Karpas-422 (cell line): ENCODE data around the gene RPA1. TPM values are rescaled to one million over a fixed set of nuclear protein-coding genes. Genes with fewer than 3 reads are reported as not detected.

Experiments
- DNase-seq: peaks from one replicate; pipeline ENCODE4 v3.0.0-alpha.2; 2015
- H2AFZ ChIP-seq: fragments of 200-600 bp; sonication (generic); 2 replicates; pipeline ENCODE4 v1.6.1; 2014; ENCODE audit warnings: antibody characterized with exemption, low read length, mixed read lengths
- H3K27ac ChIP-seq: fragments of 200-600 bp; sonication (generic); 2 replicates; pipeline ENCODE4 v1.5.1; 2014; ENCODE audit warnings: mild to moderate bottlenecking, low read length, moderate library complexity
- H3K27me3 ChIP-seq: fragments of 200-600 bp; sonication (generic); 2 replicates; pipeline ENCODE4 v1.6.1; 2014; ENCODE audit warnings: low read length, mixed read lengths
- H3K36me3 ChIP-seq: fragments of 200-600 bp; sonication (generic); 2 replicates; pipeline ENCODE4 v1.6.1; 2014; ENCODE audit warnings: low read length, mixed read lengths; ENCODE audit not compliant: insufficient read depth
- H3K4me1 ChIP-seq: fragments of 200-600 bp; sonication (generic); 2 replicates; pipeline ENCODE4 v1.6.1; 2014; ENCODE audit warnings: mild to moderate bottlenecking, low read length, mixed read lengths
- H3K4me2 ChIP-seq: fragments of 200-600 bp; sonication (generic); 2 replicates; pipeline ENCODE4 v1.6.1; 2014; ENCODE audit warnings: low read length, low read depth, mild to moderate bottlenecking; ENCODE audit not compliant: poor library complexity, severe bottlenecking
- H3K4me3 ChIP-seq: fragments of 200-600 bp; sonication (generic); 2 replicates; pipeline ENCODE4 v1.5.1; 2014; ENCODE audit warnings: mild to moderate bottlenecking, antibody characterized with exemption, low read length, mixed read lengths
- H3K79me2 ChIP-seq: fragments of 200-600 bp; sonication (generic); 2 replicates; pipeline ENCODE4 v1.6.1; 2014; ENCODE audit warnings: mild to moderate bottlenecking, low read length, mixed read lengths
- H3K9ac ChIP-seq: fragments of 200-600 bp; sonication (generic); 2 replicates; pipeline ENCODE4 v1.6.0; 2014; ENCODE audit warnings: low read length
- H3K9me2 ChIP-seq: fragments of 200-600 bp; sonication (generic), shearing (Covaris generic); replicated peaks from 2 replicates; pipeline ENCODE4 v1.6.0; 2014; ENCODE audit warnings: mild to moderate bottlenecking, low read length, moderate library complexity; ENCODE audit not compliant: insufficient read depth
- H3K9me3 ChIP-seq: fragments of 300-700, 200-600 bp; sonication (generic); 2 replicates; pipeline ENCODE4 v1.6.1; 2014; ENCODE audit warnings: low read length, mixed read lengths
- H4K20me1 ChIP-seq: fragments of 200-600 bp; sonication (generic); 2 replicates; pipeline ENCODE4 v1.6.1; 2014; ENCODE audit warnings: mild to moderate bottlenecking, antibody characterized with exemption, low read length, low read depth; ENCODE audit not compliant: insufficient read depth
- total RNA-seq: library from RNA; depleted of rRNA; stranded (reverse); fragments of >200 nt; shearing (Covaris generic); gene quantifications from 2 replicates; pipeline ENCODE4 v1.2.3, GENCODE V29; 2014; ENCODE audit warnings: low replicate concordance

Gene RPA1
- total RNA-seq, 1 experiment from 2014 or later, result 40.4 TPM

- Histone ChIP-seq H3K27me3 (no peaks in the 10 kb centered on the region), H3K79me2 (no peaks in the 10 kb centered on the region), H3K27ac (no peak overlapping the region), H3K9ac (peak overlapping the region; percentile 59), H3K4me1 (peaks cover 50% of the 10 kb centered on the region), H3K4me2 (peak overlapping the region; percentile 78), H3K9me3 (no peaks in the 10 kb centered on the region), H3K9me2 (no peaks in the 10 kb centered on the region), H4K20me1 (no peaks in the 10 kb centered on the region), H3K4me3 (peak overlapping the region; percentile 62), H2AFZ (peak overlapping the region; percentile 61; the same call in 1 of the 2 replicates), H3K36me3 (no peaks in the 10 kb centered on the region)
- peak; percentile 87 for DNase-seq
Measured at GRCh38 chr17:1908699-1909309, 79.0 kb downstream of the RPA1 start.

- no peaks in the 10 kb centered on the region for H3K9me3 ChIP-seq
- H3K79me2 ChIP-seq, result no peaks in the 10 kb centered on the region
- peak overlapping the region; percentile 78 for H3K4me2 ChIP-seq
- H3K36me3 ChIP-seq, result no peaks in the 10 kb centered on the region
- peaks cover 38% of the 10 kb centered on the region for H3K4me1 ChIP-seq
- H3K27ac ChIP-seq, result no peak overlapping the region
- no peak overlapping the region for H3K9ac ChIP-seq
- no peaks in the 10 kb centered on the region for H3K27me3 ChIP-seq
- H2AFZ ChIP-seq, result no peak overlapping the region
- no peaks in the 10 kb centered on the region for H3K9me2 ChIP-seq
- no peak for DNase-seq
- H3K4me3 ChIP-seq, result no peak overlapping the region
- no peaks in the 10 kb centered on the region for H4K20me1 ChIP-seq
Measured at GRCh38 chr17:1909985-1910384, 80.2 kb downstream of the RPA1 start.

DNA sequence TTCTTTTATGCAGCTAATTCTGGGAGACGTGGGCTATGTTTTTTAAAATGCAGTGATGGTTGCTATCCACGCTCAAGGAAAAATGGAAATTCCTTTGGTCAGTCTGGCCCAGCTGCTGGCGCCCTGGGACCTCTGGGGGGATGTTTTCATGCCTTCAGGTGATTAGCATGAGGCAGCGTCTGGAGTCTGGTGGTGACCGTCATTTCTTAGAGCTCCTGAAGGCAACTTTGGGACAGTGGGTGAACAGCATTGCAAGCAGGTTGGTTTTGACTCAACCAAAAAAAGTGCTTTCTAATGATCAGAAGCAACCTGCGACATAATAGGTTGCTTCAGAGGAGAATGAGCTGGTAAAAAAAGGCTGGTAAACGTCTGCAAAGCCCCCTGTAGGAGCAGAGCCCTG lies 82.3 kb downstream of the RPA1 start:
- H3K9me3 ChIP-seq, result no peaks in the 10 kb centered on the region
- no peak overlapping the region for H3K4me3 ChIP-seq
- H2AFZ ChIP-seq, result no peak overlapping the region
- H3K4me1 ChIP-seq, result peaks cover 40% of the 10 kb centered on the region
- H3K36me3 ChIP-seq, result no peaks in the 10 kb centered on the region
- DNase-seq, result no peak
- no peaks in the 10 kb centered on the region for H3K79me2 ChIP-seq
- no peak overlapping the region for H3K4me2 ChIP-seq
- no peaks in the 10 kb centered on the region for H3K27me3 ChIP-seq
- H3K27ac ChIP-seq, result no peak overlapping the region
- no peaks in the 10 kb centered on the region for H3K9me2 ChIP-seq
- H3K9ac ChIP-seq, result no peak overlapping the region
- no peaks in the 10 kb centered on the region for H4K20me1 ChIP-seq

GRCh38 chr17:1913702-1914101 lies 83.9 kb downstream of the RPA1 start:
- Histone ChIP-seq H3K4me2 (no peak overlapping the region), H3K9ac (no peak overlapping the region), H3K4me3 (no peak overlapping the region), H3K27me3 (no peaks in the 10 kb centered on the region), H2AFZ (no peak overlapping the region), H3K9me3 (no peaks in the 10 kb centered on the region), H3K27ac (no peak overlapping the region), H3K9me2 (no peaks in the 10 kb centered on the region), H3K4me1 (peaks cover 27% of the 10 kb centered on the region), H3K36me3 (no peaks in the 10 kb centered on the region), H4K20me1 (no peaks in the 10 kb centered on the region), H3K79me2 (no peaks in the 10 kb centered on the region)
- DNase-seq, result no peak

DNA sequence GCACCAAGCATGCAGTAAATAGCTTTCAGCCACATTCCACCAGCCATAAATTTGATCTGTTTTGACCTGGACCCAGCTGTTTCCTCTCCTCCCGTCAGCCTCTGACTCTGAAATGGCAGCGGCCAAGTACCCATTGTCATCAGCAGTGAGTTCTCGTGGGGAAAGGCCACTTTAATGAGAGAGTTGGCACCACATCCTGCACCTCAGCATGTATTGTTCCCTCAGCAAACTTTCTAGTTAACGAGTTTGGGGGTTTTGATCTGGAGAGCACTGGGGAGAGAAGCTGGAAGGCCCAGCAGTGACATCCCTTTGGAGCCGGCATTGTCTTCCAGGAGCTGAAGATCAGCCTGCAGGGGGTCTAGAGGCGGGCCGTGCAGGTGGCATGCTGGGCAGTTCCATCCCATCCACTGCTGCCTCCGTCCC lies 84.9 kb downstream of the RPA1 start:
- peaks cover 18% of the 10 kb centered on the region for H3K4me1 ChIP-seq
- no peaks in the 10 kb centered on the region for H3K9me3 ChIP-seq
- H4K20me1 ChIP-seq, result no peaks in the 10 kb centered on the region
- H3K9me2 ChIP-seq, result no peaks in the 10 kb centered on the region
- no peaks in the 10 kb centered on the region for H3K79me2 ChIP-seq
- no peak overlapping the region for H3K4me2 ChIP-seq
- H3K27ac ChIP-seq, result no peak overlapping the region
- no peak overlapping the region for H3K9ac ChIP-seq
- H2AFZ ChIP-seq, result no peak overlapping the region
- no peaks in the 10 kb centered on the region for H3K36me3 ChIP-seq
- DNase-seq, result no peak
- H3K27me3 ChIP-seq, result no peaks in the 10 kb centered on the region
- no peak overlapping the region for H3K4me3 ChIP-seq

DNA sequence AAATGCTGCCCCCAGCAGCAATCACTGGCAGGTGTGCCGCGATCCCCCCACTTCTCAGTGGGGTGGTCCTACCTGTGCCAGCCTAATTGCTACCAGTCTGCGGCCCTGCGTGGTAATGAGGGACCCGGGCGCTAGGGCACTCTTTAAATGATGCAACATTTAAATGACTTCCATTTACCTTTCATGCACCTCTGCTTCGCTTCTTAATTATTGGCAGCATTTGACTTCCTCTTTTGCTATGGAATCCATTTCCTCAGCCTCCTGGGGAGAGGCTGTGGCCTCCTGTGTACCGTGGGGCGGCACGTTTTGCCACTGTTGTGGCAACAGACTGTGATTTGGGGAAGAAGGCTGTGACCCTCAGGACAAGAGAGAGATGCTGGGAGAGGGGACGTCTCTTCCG lies 86.1 kb downstream of the RPA1 start:
- H3K9me2 ChIP-seq, result no peaks in the 10 kb centered on the region
- peak overlapping the region; percentile 38; the same call in 1 of the 2 replicates for H3K4me3 ChIP-seq
- DNase-seq, result peak; percentile 88
- peak overlapping the region; percentile 85 for H2AFZ ChIP-seq
- H3K4me2 ChIP-seq, result peak overlapping the region; percentile 54
- H3K27me3 ChIP-seq, result no peaks in the 10 kb centered on the region
- peak overlapping the region; percentile 47; the same call in 1 of the 2 replicates for H3K9ac ChIP-seq
- no peaks in the 10 kb centered on the region for H3K36me3 ChIP-seq
- H3K79me2 ChIP-seq, result no peaks in the 10 kb centered on the region
- H3K27ac ChIP-seq, result no peak overlapping the region
- no peaks in the 10 kb centered on the region for H3K9me3 ChIP-seq
- H3K4me1 ChIP-seq, result peaks cover 12% of the 10 kb centered on the region
- H4K20me1 ChIP-seq, result no peaks in the 10 kb centered on the region

DNA sequence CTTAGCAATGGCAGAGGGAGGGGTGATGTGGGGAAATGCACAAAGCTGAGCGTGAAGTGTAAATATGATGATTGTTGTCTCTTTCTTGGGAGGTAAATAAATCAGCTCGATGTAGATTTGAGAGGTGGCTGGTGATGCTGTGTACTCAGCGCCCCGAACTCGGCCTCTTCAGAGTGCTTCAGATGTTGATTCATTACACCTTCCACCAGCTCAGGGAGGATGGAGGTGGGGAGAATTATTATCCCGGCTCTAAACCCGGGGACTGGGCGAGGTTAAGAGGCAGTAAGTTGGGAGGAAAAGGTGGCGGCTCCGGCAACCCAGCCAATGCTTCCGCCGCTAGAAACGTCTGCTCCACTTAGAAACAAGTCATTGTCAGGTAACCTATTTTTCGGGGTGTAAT lies 86.5 kb downstream of the RPA1 start:
- peak overlapping the region; percentile 29; the same call in 1 of the 2 replicates for H3K9ac ChIP-seq
- H3K4me1 ChIP-seq, result peaks cover 12% of the 10 kb centered on the region
- H3K9me3 ChIP-seq, result no peaks in the 10 kb centered on the region
- no peaks in the 10 kb centered on the region for H4K20me1 ChIP-seq
- no peak for DNase-seq
- peak overlapping the region; percentile 38; the same call in 1 of the 2 replicates for H3K4me3 ChIP-seq
- H3K27ac ChIP-seq, result no peak overlapping the region
- no peaks in the 10 kb centered on the region for H3K27me3 ChIP-seq
- no peaks in the 10 kb centered on the region for H3K79me2 ChIP-seq
- no peaks in the 10 kb centered on the region for H3K9me2 ChIP-seq
- H3K4me2 ChIP-seq, result peak overlapping the region; percentile 54
- peak overlapping the region; percentile 85 for H2AFZ ChIP-seq
- H3K36me3 ChIP-seq, result no peaks in the 10 kb centered on the region

- no peak overlapping the region for H2AFZ ChIP-seq
- H3K27me3 ChIP-seq, result no peaks in the 10 kb centered on the region
- H3K27ac ChIP-seq, result no peak overlapping the region
- no peaks in the 10 kb centered on the region for H3K9me2 ChIP-seq
- H3K9me3 ChIP-seq, result no peaks in the 10 kb centered on the region
- DNase-seq, result no peak
- no peaks in the 10 kb centered on the region for H3K79me2 ChIP-seq
- H3K4me3 ChIP-seq, result no peak overlapping the region
- H3K36me3 ChIP-seq, result no peaks in the 10 kb centered on the region
- peaks cover 12% of the 10 kb centered on the region for H3K4me1 ChIP-seq
- H3K9ac ChIP-seq, result no peak overlapping the region
- no peaks in the 10 kb centered on the region for H4K20me1 ChIP-seq
- H3K4me2 ChIP-seq, result no peak overlapping the region
Measured at GRCh38 chr17:1916963-1917715, 87.3 kb downstream of the RPA1 start.
